OCI-LY7 (cell line): Measurements from ENCODE around the gene PALB2. TPM values are rescaled to one million over a fixed set of nuclear protein-coding genes. Genes with fewer than 3 reads are reported as not detected.

Source experiments
- BruUV-seq: library from RNA; stranded (reverse); fragments of 400-500 nt; replicated peaks from 2 replicates; lab custom pipeline; 2021; lab: Mats Ljungman, UMichigan
- CTCF ChIA-PET: fragments of 300-600 bp; sonication (Branson Sonifier 250); formaldehyde crosslinking; loops from one replicate; lab custom pipeline; 2022; ENCODE audit warnings: antibody characterized with exemption; ENCODE audit not compliant: unreplicated experiment; lab: Charles Lee
- POLR2A ChIA-PET: fragments of 300-600 bp; sonication (Branson Sonifier 250); formaldehyde crosslinking; loops from one replicate; lab custom pipeline; 2022; ENCODE audit warnings: antibody characterized with exemption; lab: Charles Lee
- DNase-seq: peaks from one replicate; pipeline ENCODE4 v3.0.0-alpha.2; 2015; ENCODE audit warnings: low spot score
- H2AFZ ChIP-seq: fragments of 200-600 bp; sonication (generic), shearing (Covaris generic); 2 replicates; pipeline ENCODE4 v1.6.1; 2014; ENCODE audit warnings: mild to moderate bottlenecking, antibody characterized with exemption, low read length, moderate library complexity
- H3K27ac ChIP-seq: fragments of 200-600 bp; sonication (generic); 2 replicates; pipeline ENCODE4 v1.5.1; 2014; ENCODE audit warnings: mixed run types, low read depth, mild to moderate bottlenecking, moderate library complexity, low read length, inconsistent platforms; ENCODE audit not compliant: poor library complexity, severe bottlenecking
- H3K36me3 ChIP-seq: fragments of 200-600 bp; sonication (generic); 2 replicates; pipeline ENCODE4 v1.6.1; 2014; ENCODE audit warnings: mild to moderate bottlenecking, antibody characterized with exemption, low read length, moderate library complexity, mixed read lengths; ENCODE audit not compliant: insufficient read depth
- H3K4me1 ChIP-seq: fragments of 200-600 bp; sonication (generic); 2 replicates; pipeline ENCODE4 v1.5.1; 2014; ENCODE audit warnings: mild to moderate bottlenecking, low read length; ENCODE audit not compliant: insufficient read depth, poor library complexity, severe bottlenecking
- H3K4me2 ChIP-seq: fragments of 200-600 bp; sonication (generic); 2 replicates; pipeline ENCODE4 v1.6.1; 2014; ENCODE audit warnings: mild to moderate bottlenecking, low read length
- H3K4me3 ChIP-seq: fragments of 200-600 bp; sonication (generic); 2 replicates; pipeline ENCODE4 v1.5.1; 2014; ENCODE audit warnings: mild to moderate bottlenecking, low read depth, low read length; ENCODE audit not compliant: poor library complexity, severe bottlenecking
- H3K79me2 ChIP-seq: fragments of 200-600 bp; sonication (generic); 2 replicates; pipeline ENCODE4 v1.6.1; 2016; ENCODE audit warnings: low read depth, mild to moderate bottlenecking, low read length, moderate library complexity, mixed read lengths; ENCODE audit not compliant: insufficient read depth
- H3K9me2 ChIP-seq: fragments of 200-600 bp; sonication (generic); 2 replicates; pipeline ENCODE4 v1.6.1; 2016; ENCODE audit warnings: mild to moderate bottlenecking, low read length, mixed read lengths; ENCODE audit not compliant: insufficient read depth
- H3K9me3 ChIP-seq: fragments of 200-600 bp; sonication (generic); 2 replicates; pipeline ENCODE4 v1.6.1; 2014; ENCODE audit warnings: mild to moderate bottlenecking, mixed run types, low read length, mixed read lengths
- H4K20me1 ChIP-seq: fragments of 200-600 bp; sonication (generic); 2 replicates; pipeline ENCODE4 v1.6.1; 2014; ENCODE audit warnings: mild to moderate bottlenecking, antibody characterized with exemption, low read length, moderate library complexity, mixed read lengths; ENCODE audit not compliant: insufficient read depth
- CTCF ChIP-seq: fragments of 200-600 bp; sonication (generic); conservative IDR thresholded peaks from 2 replicates; pipeline ENCODE4 v1.5.1; 2014; ENCODE audit warnings: mild to moderate bottlenecking, antibody characterized with exemption, low read length, moderate library complexity, mixed read lengths
- EZH2phosphoT487 ChIP-seq: fragments of 200-600 bp; sonication (generic); IDR thresholded peaks from 2 replicates; pipeline ENCODE4 v1.6.1; 2018; ENCODE audit warnings: low read depth, borderline replicate concordance, mild to moderate bottlenecking, mixed run types, antibody characterized with exemption, low read length, moderate library complexity, mixed read lengths
- intact Hi-C: fragments of 100-400 bp; cut with micrococcal nuclease; formaldehyde crosslinking; loops from one replicate; pipeline ENCODE4 v1.10.0; 2022; ENCODE audit not compliant: unreplicated experiment
- total RNA-seq, 2 experiments: library from RNA; depleted of rRNA in 1 of 2; stranded (reverse); fragments of >200 nt in 1 of 2; shearing (Covaris generic) in 1 of 2; gene quantifications; 2 replicates each; pipeline ENCODE4 v1.2.3, GENCODE V29; 2014 to 2022

The PALB2 gene
- total RNA-seq, 2 experiments from 2014 or later = 16.6 to 35.1 TPM

- H2AFZ ChIP-seq = no peak overlapping the region
- no peak for TF ChIP-seq EZH2phosphoT487
- TF ChIP-seq CTCF = no peak
- H3K27ac ChIP-seq = no peak overlapping the region
- no TSS peak for BruUV-seq
- POLR2A ChIA-PET = no interaction called here
- peaks cover 6% of the 10 kb centered on the region for H3K4me1 ChIP-seq
- H3K9me3 ChIP-seq = no peaks in the 10 kb centered on the region
- H3K9me2 ChIP-seq = no peaks in the 10 kb centered on the region
- no peaks in the 10 kb centered on the region for H3K79me2 ChIP-seq
- CTCF ChIA-PET = no interaction called here
- no peak overlapping the region for H3K4me3 ChIP-seq
- no peaks in the 10 kb centered on the region for H4K20me1 ChIP-seq
- no peak for DNase-seq
- H3K4me2 ChIP-seq = no peak overlapping the region
- H3K36me3 ChIP-seq = peaks cover 62% of the 10 kb centered on the region
- intact Hi-C loops = no loop called here
Measured at GRCh38 chr16:23577493-23577892, 63.6 kb downstream of the PALB2 start.

- no peak overlapping the region for H2AFZ ChIP-seq
- no peaks in the 10 kb centered on the region for H3K79me2 ChIP-seq
- intact Hi-C loops = no loop called here
- H3K36me3 ChIP-seq = peaks cover 60% of the 10 kb centered on the region
- no peaks in the 10 kb centered on the region for H3K9me2 ChIP-seq
- ChIA-PET POLR2A (interaction anchor here (0.5 kb wide), 1 partner anchor 62 kb away, joined by 3 read pairs; no protein-coding TSS in a partner anchor), CTCF (no interaction called here)
- TF ChIP-seq EZH2phosphoT487 (no peak), CTCF (no peak)
- DNase-seq = no peak
- H3K4me2 ChIP-seq = no peak overlapping the region
- no peaks in the 10 kb centered on the region for H4K20me1 ChIP-seq
- H3K4me3 ChIP-seq = no peak overlapping the region
- BruUV-seq = no TSS peak
- no peaks in the 10 kb centered on the region for H3K9me3 ChIP-seq
- no peak overlapping the region for H3K27ac ChIP-seq
- peaks cover 20% of the 10 kb centered on the region for H3K4me1 ChIP-seq
Measured at GRCh38 chr16:23575834-23576233, 65.3 kb downstream of the PALB2 start.

- no peak overlapping the region for H3K4me2 ChIP-seq
- no peak overlapping the region for H3K4me3 ChIP-seq
- no peak overlapping the region for H3K27ac ChIP-seq
- H3K9me3 ChIP-seq = no peaks in the 10 kb centered on the region
- ChIA-PET POLR2A (interaction anchor here (0.6 kb wide), 1 partner anchor 1262 kb away, joined by 5 read pairs; no protein-coding TSS in a partner anchor), CTCF (no interaction called here)
- no peaks in the 10 kb centered on the region for H3K9me2 ChIP-seq
- no peak for DNase-seq
- H3K36me3 ChIP-seq = peaks cover 58% of the 10 kb centered on the region
- H3K79me2 ChIP-seq = no peaks in the 10 kb centered on the region
- no TSS peak for BruUV-seq
- H4K20me1 ChIP-seq = no peaks in the 10 kb centered on the region
- TF ChIP-seq EZH2phosphoT487 (no peak), CTCF (no peak)
- intact Hi-C loops = no loop called here
- H2AFZ ChIP-seq = no peak overlapping the region
- H3K4me1 ChIP-seq = peaks cover 36% of the 10 kb centered on the region
Measured at GRCh38 chr16:23573817-23574216, 67.3 kb downstream of the PALB2 start.
